GM12878 (cell line): ENCODE measurements around the gene CRTC2. TPM values are rescaled to one million over a fixed set of nuclear protein-coding genes. Genes with fewer than 3 reads are reported as not detected.

Experiments used
- BHLHE40 ChIP-seq, 2 experiments: fragments of 450-650 bp in 1 of 2; IDR thresholded peaks; 2 replicates each; pipeline ENCODE4 v1.6.1; 2011 to 2017; ENCODE audit warnings: low read depth in 2 of 2, borderline replicate concordance in 1 of 2, improper control_type of control experiment in 1 of 2, low read length in 1 of 2, mild to moderate bottlenecking in 1 of 2
- BMI1 ChIP-seq: fragments of 450-650 bp; IDR thresholded peaks from 2 replicates; pipeline ENCODE4 v1.6.1; 2016; ENCODE audit warnings: mild to moderate bottlenecking, moderate library complexity, borderline replicate concordance
- CTCF ChIP-seq, 3 experiments: IDR thresholded peaks in 2 of 3; conservative IDR thresholded peaks in 1 of 3; 2 replicates each; pipeline ENCODE4 v1.5.1; 2011; ENCODE audit warnings: low read depth in 3 of 3, low read length in 3 of 3, mild to moderate bottlenecking in 3 of 3, control low read depth in 2 of 3, moderate library complexity in 2 of 3, inconsistent platforms in 1 of 3, mixed read lengths in 1 of 3; ENCODE audit not compliant: control insufficient read depth in 2 of 3, insufficient read depth in 1 of 3; ENCODE audit errors: extremely low read depth in 1 of 3
- E2F8 ChIP-seq: fragments of 450-650 bp; IDR thresholded peaks from 2 replicates; pipeline ENCODE4 v1.6.1; 2018; ENCODE audit warnings: mild to moderate bottlenecking, low read depth, moderate library complexity; ENCODE audit not compliant: partially characterized antibody
- GABPA ChIP-seq: IDR thresholded peaks from 2 replicates; pipeline ENCODE4 v1.6.1; 2014; ENCODE audit warnings: antibody characterized with exemption, low read depth, mild to moderate bottlenecking, inconsistent platforms
- HSF1 ChIP-seq: fragments of 150-350 bp; IDR thresholded peaks from 2 replicates; pipeline ENCODE4 v1.6.1; 2014; ENCODE audit warnings: mild to moderate bottlenecking, low read depth, low read length
- NKRF ChIP-seq: fragments of 450-650 bp; conservative IDR thresholded peaks from 2 replicates; pipeline ENCODE4 v1.6.1; 2017; ENCODE audit warnings: mild to moderate bottlenecking, moderate library complexity
- PAX5 ChIP-seq: IDR thresholded peaks from 2 replicates; pipeline ENCODE4 v1.6.1; 2011; ENCODE audit warnings: low read depth, low read length, borderline replicate concordance
- RUNX3 ChIP-seq: IDR thresholded peaks from 2 replicates; pipeline ENCODE4 v1.6.1; 2012; ENCODE audit warnings: low read length, inconsistent platforms
- USF2 ChIP-seq: IDR thresholded peaks from 2 replicates; pipeline ENCODE4 v1.6.1; 2011; ENCODE audit warnings: low read depth, low read length, improper control_type of control experiment, borderline replicate concordance
- ZBTB11 ChIP-seq: fragments of 450-650 bp; formaldehyde crosslinking; IDR thresholded peaks from 2 replicates; pipeline ENCODE4 v1.5.0; 2022; ENCODE audit warnings: mild to moderate bottlenecking, missing genetic modification characterization
- ZNF384 ChIP-seq: IDR thresholded peaks from 2 replicates; pipeline ENCODE4 v1.6.1; 2012; ENCODE audit warnings: low read depth, mild to moderate bottlenecking, low read length, improper control_type of control experiment, borderline replicate concordance
- polyA plus RNA-seq, 11 experiments: library from polyadenylated mRNA; depleted of rRNA in 4 of 11; unstranded in 6 of 11; stranded (reverse) in 5 of 11; fragments of >200 nt; fragmentation: Nextera tagmentation in 4 of 11; fragmentation: Illumina TruSeq in 1 of 11; extraction: Ambion mirVana in 4 of 11; extraction: Trizol in 1 of 11; gene quantifications; 1 replicate in 1 of 11; 2 replicates in 10 of 11; pipeline versions ENCODE4 v1.2.1 to v1.2.3, GENCODE V29; 2011 to 2016; ENCODE audit warnings: inconsistent platforms in 2 of 11, missing spikeins in 2 of 11, low read depth in 1 of 11
- total RNA-seq, 4 experiments: library from RNA; depleted of rRNA in 3 of 4; stranded (reverse); fragments of >200 nt in 3 of 4; fragmentation: Illumina TruSeq in 1 of 4; extraction: Trizol in 1 of 4; gene quantifications; 2 replicates each; pipeline versions ENCODE4 v1.2.1 to v1.2.3, GENCODE V29; 2013 to 2021

The CRTC2 gene
- total and polyA plus RNA-seq, 10 of the 15 experiments (the other 5 are each of a cell fraction or from before 2014, with no cell fraction given), result 5.1 to 57.9 (median 32.7) TPM

GRCh38 chr1:153963030-153963849 is 4.8 kb upstream of the CRTC2 start, which contains the start of gene SLC39A1 (continued):
- TF ChIP-seq HSF1 (no peak), E2F8 (no peak), GABPA (no peak), RUNX3 (no peak), BHLHE40 (IDR thresholded peaks at IDR 0.05; ENCODE audit: borderline replicate concordance in 1 of 2, low read depth in 2 of 2, low read length in 1 of 2) (peak; percentile 37 to 55; a peak in 2 of 4 replicates), USF2 (no peak), CTCF (IDR thresholded peaks at IDR 0.05 in 2 of 3, conservative IDR thresholded peaks at IDR 0.05 in 1 of 3; ENCODE audit: control insufficient read depth in 2 of 3, extremely low read depth in 1 of 3, insufficient read depth in 1 of 3, low read depth in 3 of 3, low read length in 3 of 3) (no peak), BMI1 (no peak), NKRF (peak; percentile 31; the same call in 1 of the 2 replicates), ZNF384 (no peak), ZBTB11 (CRISPR knock-in tag) (no peak), PAX5 (no peak; the same call in 1 of the 2 replicates)
